NCI-H2227 (cell line): Measurements from ENCODE around the gene TRIP13.

Experiments
- DNase-seq: peaks from one replicate; lab custom pipeline; 2025; ENCODE audit not compliant: unreplicated experiment; lab: John Stamatoyannopoulos, UW

The TRIP13 gene

GRCh38 chr5:854966-855743 lies 37.5 kb upstream of the TRIP13 start:
- DNase-seq: no peak

GRCh38 chr5:855771-856530 lies 36.7 kb upstream of the TRIP13 start:
- DNase-seq: no peak

GRCh38 chr5:856531-857425 lies 35.9 kb upstream of the TRIP13 start:
- no peak for DNase-seq

- no peak for DNase-seq
Observed at GRCh38 chr5:858726-859125, 34.0 kb upstream of the TRIP13 start.

- no peak for DNase-seq
Observed at GRCh38 chr5:859391-859790, 33.3 kb upstream of the TRIP13 start.

- no peak for DNase-seq
Observed at GRCh38 chr5:859798-860296, 32.8 kb upstream of the TRIP13 start.

- no peak for DNase-seq
Observed at GRCh38 chr5:860506-861150, 32.1 kb upstream of the TRIP13 start.

- DNase-seq: no peak
Observed at GRCh38 chr5:861442-862366, 31.0 kb upstream of the TRIP13 start.

- no peak for DNase-seq
Observed at GRCh38 chr5:862367-863243, 30.1 kb upstream of the TRIP13 start.

GRCh38 chr5:863244-863805 lies 29.4 kb upstream of the TRIP13 start:
- DNase-seq: no peak

- DNase-seq: no peak
Observed at GRCh38 chr5:864492-865167, 28.1 kb upstream of the TRIP13 start.

- no peak for DNase-seq
Observed at GRCh38 chr5:865168-865521, 27.5 kb upstream of the TRIP13 start.

GRCh38 chr5:865771-866170 lies 26.9 kb upstream of the TRIP13 start:
- DNase-seq: no peak

GRCh38 chr5:867300-867870 lies 25.3 kb upstream of the TRIP13 start:
- no peak for DNase-seq

GRCh38 chr5:868428-869135 lies 24.1 kb upstream of the TRIP13 start:
- DNase-seq: no peak

GRCh38 chr5:870956-871355 lies 21.7 kb upstream of the TRIP13 start:
- DNase-seq: no peak
